Astrocyte (in vitro differentiated cells and primary cell): ENCODE results near the gene RABGAP1L. TPM values are rescaled to one million over a fixed set of nuclear protein-coding genes. Genes with fewer than 3 reads are reported as not detected.

Experiments
- DNase-seq: peaks from one replicate; pipeline ENCODE4 v3.0.0-alpha.2; 2010; ENCODE audit warnings: low read depth
- FAIRE-seq: peaks from 2 replicates; lab custom pipeline; 2011; peaks lifted over from hg19 to GRCh38; lab: Jason Lieb, UNC
- H2AFZ ChIP-seq: 2 replicates; pipeline ENCODE4 v1.6.0; 2012; ENCODE audit warnings: low read depth, low read length, inconsistent platforms
- H3K27ac ChIP-seq: 2 replicates; pipeline ENCODE4 v1.5.1; 2011; ENCODE audit warnings: low read depth, low read length, inconsistent platforms
- H3K27me3 ChIP-seq: 2 replicates; pipeline ENCODE4 v1.6.0; 2011; ENCODE audit warnings: low read length, inconsistent platforms; ENCODE audit not compliant: insufficient read depth
- H3K36me3 ChIP-seq: 2 replicates; pipeline ENCODE4 v1.5.1; 2011; ENCODE audit warnings: low read length, inconsistent platforms; ENCODE audit not compliant: insufficient read depth
- H3K4me1 ChIP-seq: 2 replicates; pipeline ENCODE4 v1.5.1; 2011; ENCODE audit warnings: low read length, inconsistent platforms; ENCODE audit not compliant: insufficient read depth
- H3K4me2 ChIP-seq: 2 replicates; pipeline ENCODE4 v1.6.0; 2012; ENCODE audit warnings: low read length, inconsistent platforms
- H3K4me3 ChIP-seq: 2 replicates; pipeline ENCODE4 v1.5.1; 2011; ENCODE audit warnings: low read depth, mild to moderate bottlenecking, low read length, inconsistent platforms; ENCODE audit not compliant: insufficient read depth
- H3K79me2 ChIP-seq: 2 replicates; pipeline ENCODE4 v1.6.0; 2012; ENCODE audit warnings: mild to moderate bottlenecking, low read length, inconsistent platforms; ENCODE audit not compliant: insufficient read depth
- H3K9ac ChIP-seq: 2 replicates; pipeline ENCODE4 v1.6.0; 2012; ENCODE audit warnings: mild to moderate bottlenecking, low read length, inconsistent platforms
- H3K9me3 ChIP-seq: 2 replicates; pipeline ENCODE4 v1.5.1; 2012; ENCODE audit warnings: low read depth, mild to moderate bottlenecking, low read length, inconsistent platforms; ENCODE audit not compliant: insufficient read depth
- H4K20me1 ChIP-seq: 2 replicates; pipeline ENCODE4 v1.6.0; 2012; ENCODE audit warnings: low read length, inconsistent platforms; ENCODE audit not compliant: insufficient read depth
- H3K27ac Mint-ChIP-seq: one replicate; pipeline ENCODE4 v1.8.0; 2021; ENCODE audit warnings: mild to moderate bottlenecking, mixed read lengths; ENCODE audit not compliant: unreplicated experiment
- H3K27me3 Mint-ChIP-seq: one replicate; pipeline ENCODE4 v1.8.0; 2021; ENCODE audit warnings: low read depth, mixed read lengths; ENCODE audit not compliant: unreplicated experiment
- H3K36me3 Mint-ChIP-seq: one replicate; pipeline ENCODE4 v1.8.0; 2021; ENCODE audit warnings: low read depth, mixed read lengths; ENCODE audit not compliant: unreplicated experiment
- H3K4me1 Mint-ChIP-seq: one replicate; pipeline ENCODE4 v1.8.0; 2021; ENCODE audit warnings: low read depth, mixed read lengths; ENCODE audit not compliant: unreplicated experiment
- H3K4me3 Mint-ChIP-seq: one replicate; pipeline ENCODE4 v1.8.0; 2021; ENCODE audit warnings: mild to moderate bottlenecking, moderate library complexity, mixed read lengths; ENCODE audit not compliant: unreplicated experiment
- H3K9me3 Mint-ChIP-seq: one replicate; pipeline ENCODE4 v1.8.0; 2021; ENCODE audit warnings: mild to moderate bottlenecking, mixed read lengths; ENCODE audit not compliant: unreplicated experiment
- CTCF ChIP-seq: IDR thresholded peaks from 2 replicates; pipeline ENCODE4 v1.5.1; 2011; ENCODE audit warnings: low read depth, mild to moderate bottlenecking, inconsistent platforms, low read length, moderate library complexity; ENCODE audit not compliant: insufficient read depth
- EZH2 ChIP-seq: IDR thresholded peaks from 2 replicates; pipeline ENCODE4 v1.6.1; 2012; ENCODE audit warnings: mild to moderate bottlenecking, low read length, inconsistent platforms; ENCODE audit not compliant: insufficient read depth
- total RNA-seq: library from RNA; stranded (reverse); gene quantifications from 2 replicates; pipeline ENCODE4 v1.2.1, GENCODE V29; 2021

Gene RABGAP1L
- total RNA-seq, 1 donor from 2014 or later: 40.2 TPM

GRCh38 chr1:174902531-174903099 lies 743.3 kb downstream of the RABGAP1L start:
- Mint-ChIP-seq H3K27ac (no peak overlapping the region), H3K27me3 (no peaks in the 10 kb centered on the region), H3K9me3 (peaks cover 3% of the 10 kb centered on the region), H3K4me3 (no peak overlapping the region), H3K36me3 (peaks cover 17% of the 10 kb centered on the region), H3K4me1 (peaks cover 2% of the 10 kb centered on the region)
- H3K9ac ChIP-seq: no peak overlapping the region
- no peak overlapping the region for H3K4me2 ChIP-seq
- FAIRE-seq (no peak), DNase-seq (peak; percentile 2)
- no peaks in the 10 kb centered on the region for H3K27me3 ChIP-seq
- no peak overlapping the region for H3K4me3 ChIP-seq
- no peak overlapping the region for H2AFZ ChIP-seq
- H4K20me1 ChIP-seq: no peaks in the 10 kb centered on the region
- no peaks in the 10 kb centered on the region for H3K4me1 ChIP-seq
- no peaks in the 10 kb centered on the region for H3K36me3 ChIP-seq
- no peak overlapping the region for H3K27ac ChIP-seq
- TF ChIP-seq EZH2 (no peak), CTCF (no peak)
- no peaks in the 10 kb centered on the region for H3K9me3 ChIP-seq
- no peaks in the 10 kb centered on the region for H3K79me2 ChIP-seq

- Mint-ChIP-seq H3K4me1 (no peaks in the 10 kb centered on the region), H3K27ac (no peak overlapping the region), H3K9me3 (no peaks in the 10 kb centered on the region), H3K27me3 (no peaks in the 10 kb centered on the region), H3K36me3 (peaks cover 8% of the 10 kb centered on the region), H3K4me3 (no peak overlapping the region)
- H3K4me1 ChIP-seq: no peaks in the 10 kb centered on the region
- H3K9ac ChIP-seq: no peak overlapping the region
- no peak overlapping the region for H3K4me3 ChIP-seq
- no peaks in the 10 kb centered on the region for H3K9me3 ChIP-seq
- FAIRE-seq: no peak
- H3K79me2 ChIP-seq: no peaks in the 10 kb centered on the region
- no peaks in the 10 kb centered on the region for H3K27me3 ChIP-seq
- DNase-seq: no peak
- H3K36me3 ChIP-seq: no peaks in the 10 kb centered on the region
- no peak overlapping the region for H2AFZ ChIP-seq
- TF ChIP-seq EZH2 (no peak), CTCF (no peak)
- no peak overlapping the region for H3K27ac ChIP-seq
- no peaks in the 10 kb centered on the region for H4K20me1 ChIP-seq
- no peak overlapping the region for H3K4me2 ChIP-seq
Measured at GRCh38 chr1:174911606-174912005, 752.3 kb downstream of the RABGAP1L start.

- Mint-ChIP-seq H3K36me3 (peaks cover 11% of the 10 kb centered on the region), H3K4me3 (no peak overlapping the region), H3K4me1 (no peaks in the 10 kb centered on the region), H3K27ac (no peak overlapping the region), H3K27me3 (no peaks in the 10 kb centered on the region), H3K9me3 (no peaks in the 10 kb centered on the region)
- no peak for FAIRE-seq
- no peaks in the 10 kb centered on the region for H3K9me3 ChIP-seq
- no peak overlapping the region for H3K9ac ChIP-seq
- H3K79me2 ChIP-seq: no peaks in the 10 kb centered on the region
- H2AFZ ChIP-seq: no peak overlapping the region
- no peak for TF ChIP-seq CTCF
- no peak for DNase-seq
- H4K20me1 ChIP-seq: no peaks in the 10 kb centered on the region
- H3K4me1 ChIP-seq: no peaks in the 10 kb centered on the region
- H3K27me3 ChIP-seq: no peaks in the 10 kb centered on the region
- no peak overlapping the region for H3K27ac ChIP-seq
- H3K4me3 ChIP-seq: no peak overlapping the region
- no peak overlapping the region for H3K4me2 ChIP-seq
- H3K36me3 ChIP-seq: no peaks in the 10 kb centered on the region
Measured at GRCh38 chr1:174912264-174912663, 752.9 kb downstream of the RABGAP1L start.
